Calu3 (cell line): ENCODE results near the gene TPT1. TPM values are rescaled to one million over a fixed set of nuclear protein-coding genes. Genes with fewer than 3 reads are reported as not detected.

Experiments used
- BruUV-seq: library from RNA; stranded (reverse); fragments of 400-500 nt; replicated peaks from 2 replicates; lab custom pipeline; 2021; lab: Mats Ljungman, UMichigan
- CTCF ChIA-PET: fragments of 300-600 bp; sonication (Branson Sonifier 250); formaldehyde crosslinking; loops from one replicate; lab custom pipeline; 2022; ENCODE audit warnings: antibody characterized with exemption; lab: Charles Lee
- DNase-seq: peaks from one replicate; pipeline ENCODE4 v3.0.0; 2022
- H3K27ac Mint-ChIP-seq: one replicate; pipeline ENCODE4 v1.8.0; 2022; ENCODE audit warnings: mixed read lengths; ENCODE audit not compliant: unreplicated experiment
- H3K27me3 Mint-ChIP-seq: one replicate; pipeline ENCODE4 v1.8.0; 2022; ENCODE audit warnings: mixed read lengths; ENCODE audit not compliant: unreplicated experiment
- H3K36me3 Mint-ChIP-seq: one replicate; pipeline ENCODE4 v1.8.0; 2022; ENCODE audit warnings: mild to moderate bottlenecking, moderate library complexity, mixed read lengths; ENCODE audit not compliant: insufficient read depth, unreplicated experiment
- H3K4me1 Mint-ChIP-seq: one replicate; pipeline ENCODE4 v1.8.0; 2022; ENCODE audit warnings: mild to moderate bottlenecking, low read depth, mixed read lengths; ENCODE audit not compliant: unreplicated experiment
- H3K4me3 Mint-ChIP-seq: one replicate; pipeline ENCODE4 v1.8.0; 2022; ENCODE audit warnings: mild to moderate bottlenecking, low read depth, moderate library complexity, mixed read lengths; ENCODE audit not compliant: unreplicated experiment
- H3K9me3 Mint-ChIP-seq: one replicate; pipeline ENCODE4 v1.8.0; 2022; ENCODE audit warnings: low read depth, mixed read lengths; ENCODE audit not compliant: unreplicated experiment
- intact Hi-C: fragments of 100-400 bp; cut with micrococcal nuclease; formaldehyde crosslinking; loops from one replicate; pipeline ENCODE4 v1.10.0; 2022; ENCODE audit not compliant: unreplicated experiment
- total RNA-seq: library from RNA; stranded (reverse); gene quantifications from 2 replicates; pipeline ENCODE4 v1.2.3, GENCODE V29; 2022
- TF ChIP-seq, protein P1 (sequence below): fragments of 200-600 bp; IDR thresholded peaks from one replicate; pipeline ENCODE4 v1.8.0; 2022; ENCODE audit warnings: antibody characterized with exemption; ENCODE audit not compliant: unreplicated experiment

TPT1 gene
- total RNA-seq, 1 experiment from 2014 or later, result 1,652 TPM

DNA sequence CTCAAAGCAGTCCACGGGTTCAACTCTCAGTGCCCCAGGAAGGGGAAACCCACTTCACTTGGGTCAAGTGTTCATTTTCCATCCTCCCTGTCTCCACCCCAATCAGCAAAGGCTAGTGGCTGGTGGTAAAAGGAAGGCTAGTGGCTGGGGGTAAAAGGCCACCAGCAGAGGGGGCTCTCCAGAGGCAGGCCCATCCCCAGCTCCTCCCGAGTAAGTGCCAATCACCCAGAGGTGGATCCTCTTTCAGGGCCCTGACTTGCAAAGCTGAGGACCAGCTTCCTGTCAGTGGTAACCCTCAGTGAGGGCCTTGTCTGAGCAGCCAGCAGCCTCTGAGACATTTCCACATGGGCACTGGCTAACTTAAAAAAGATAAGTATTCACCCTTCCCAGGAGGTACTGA, 22.0 kb upstream of the TPT1 start:
- Mint-ChIP-seq H3K27ac (peak overlapping the region; percentile 92), H3K36me3 (peaks cover 37% of the 10 kb centered on the region), H3K9me3 (no peaks in the 10 kb centered on the region), H3K4me1 (peaks cover 22% of the 10 kb centered on the region), H3K27me3 (no peaks in the 10 kb centered on the region), H3K4me3 (no peak overlapping the region)
- CTCF ChIA-PET, result no interaction called here
- TF ChIP-seq, protein P1, sequence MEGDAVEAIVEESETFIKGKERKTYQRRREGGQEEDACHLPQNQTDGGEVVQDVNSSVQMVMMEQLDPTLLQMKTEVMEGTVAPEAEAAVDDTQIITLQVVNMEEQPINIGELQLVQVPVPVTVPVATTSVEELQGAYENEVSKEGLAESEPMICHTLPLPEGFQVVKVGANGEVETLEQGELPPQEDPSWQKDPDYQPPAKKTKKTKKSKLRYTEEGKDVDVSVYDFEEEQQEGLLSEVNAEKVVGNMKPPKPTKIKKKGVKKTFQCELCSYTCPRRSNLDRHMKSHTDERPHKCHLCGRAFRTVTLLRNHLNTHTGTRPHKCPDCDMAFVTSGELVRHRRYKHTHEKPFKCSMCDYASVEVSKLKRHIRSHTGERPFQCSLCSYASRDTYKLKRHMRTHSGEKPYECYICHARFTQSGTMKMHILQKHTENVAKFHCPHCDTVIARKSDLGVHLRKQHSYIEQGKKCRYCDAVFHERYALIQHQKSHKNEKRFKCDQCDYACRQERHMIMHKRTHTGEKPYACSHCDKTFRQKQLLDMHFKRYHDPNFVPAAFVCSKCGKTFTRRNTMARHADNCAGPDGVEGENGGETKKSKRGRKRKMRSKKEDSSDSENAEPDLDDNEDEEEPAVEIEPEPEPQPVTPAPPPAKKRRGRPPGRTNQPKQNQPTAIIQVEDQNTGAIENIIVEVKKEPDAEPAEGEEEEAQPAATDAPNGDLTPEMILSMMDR, result no peak
- intact Hi-C loops, result no loop called here
- DNase-seq, result no peak
- BruUV-seq, result no TSS peak

- CTCF ChIA-PET, result no interaction called here
- H3K4me3 Mint-ChIP-seq, result peak overlapping the region; percentile 60
- H3K9me3 Mint-ChIP-seq, result no peaks in the 10 kb centered on the region
- H3K36me3 Mint-ChIP-seq, result peaks cover 27% of the 10 kb centered on the region
- H3K27ac Mint-ChIP-seq, result peak overlapping the region; percentile 92
- intact Hi-C loops, result no loop called here
- DNase-seq, result peak; percentile 59
- TF ChIP-seq, protein P1, result no peak
- H3K4me1 Mint-ChIP-seq, result peaks cover 15% of the 10 kb centered on the region
- no TSS peak for BruUV-seq
- no peaks in the 10 kb centered on the region for H3K27me3 Mint-ChIP-seq
Measured at GRCh38 chr13:45361596-45362206, 20.7 kb upstream of the TPT1 start.

DNA sequence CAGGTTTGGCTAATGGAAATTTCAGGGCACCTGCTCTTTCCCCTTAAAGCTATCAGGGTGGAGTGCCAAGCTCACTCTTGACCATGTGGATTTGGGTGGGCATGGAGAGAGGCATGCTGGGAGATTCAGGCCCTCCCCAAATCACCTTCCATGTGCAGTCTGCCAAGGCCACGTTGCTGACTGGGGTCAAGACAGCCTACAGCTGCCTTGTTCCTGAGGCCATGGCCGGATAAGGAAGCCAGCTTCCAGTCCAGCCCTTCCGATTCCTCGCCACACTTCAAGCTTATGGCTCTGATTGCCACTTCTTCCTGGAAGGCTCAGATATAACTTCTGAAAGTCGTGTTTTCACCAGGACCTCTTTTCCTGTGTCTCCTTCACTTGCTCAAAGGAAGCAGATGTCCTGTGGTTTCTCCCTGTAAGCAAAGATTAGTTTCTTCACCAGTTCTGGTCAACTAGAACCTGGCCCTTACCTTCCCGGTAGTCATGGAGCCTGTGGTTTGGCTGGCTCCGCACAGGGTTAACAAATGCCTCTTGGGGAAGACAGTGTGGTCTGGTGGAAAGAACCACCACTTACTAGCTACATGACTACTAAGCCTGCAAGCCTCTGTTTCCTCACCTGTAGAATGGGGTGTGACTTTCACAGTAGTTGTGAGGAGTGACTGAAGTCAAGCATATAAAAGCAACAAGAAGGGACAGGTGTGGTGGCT, 16.1 kb upstream of the TPT1 start:
- intact Hi-C loops, result no loop called here
- no peaks in the 10 kb centered on the region for H3K27me3 Mint-ChIP-seq
- H3K27ac Mint-ChIP-seq, result no peak overlapping the region
- peaks cover 8% of the 10 kb centered on the region for H3K4me1 Mint-ChIP-seq
- TF ChIP-seq, protein P1, result no peak
- CTCF ChIA-PET, result no interaction called here
- H3K9me3 Mint-ChIP-seq, result no peaks in the 10 kb centered on the region
- BruUV-seq, result no TSS peak
- no peak for DNase-seq
- H3K4me3 Mint-ChIP-seq, result no peak overlapping the region
- H3K36me3 Mint-ChIP-seq, result peaks cover 24% of the 10 kb centered on the region

DNA sequence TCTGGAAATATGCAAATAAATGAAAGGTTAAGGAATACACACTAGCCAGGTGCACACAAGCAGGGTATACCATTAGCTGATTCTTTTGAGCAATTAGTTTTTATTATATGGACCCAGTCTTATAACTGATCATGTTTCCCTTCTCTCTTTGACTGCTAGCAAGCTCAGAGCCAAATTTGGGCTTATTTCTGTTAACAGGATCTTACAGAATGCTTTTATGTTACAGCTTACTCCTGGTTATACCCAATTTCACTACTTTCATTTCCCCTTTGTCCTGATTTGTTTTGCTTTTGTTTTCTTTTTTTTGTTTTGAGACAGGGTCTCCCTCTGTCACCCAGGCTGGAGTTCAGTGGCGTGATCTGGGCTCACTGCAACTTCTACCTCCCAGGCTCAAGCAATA, 12.9 kb upstream of the TPT1 start:
- Mint-ChIP-seq H3K27ac (no peak overlapping the region), H3K4me3 (no peak overlapping the region), H3K27me3 (no peaks in the 10 kb centered on the region), H3K36me3 (peaks cover 27% of the 10 kb centered on the region), H3K4me1 (peaks cover 8% of the 10 kb centered on the region), H3K9me3 (no peaks in the 10 kb centered on the region)
- no peak for DNase-seq
- intact Hi-C loops, result no loop called here
- TF ChIP-seq, protein P1, result no peak
- BruUV-seq, result no TSS peak
- CTCF ChIA-PET, result no interaction called here
